Measurements from ENCODE around the gene TXNL4B.

The TXNL4B gene

GRCh38 chr16:72112906-72113615, 19.6 kb upstream of the TXNL4B start:
- FAIRE-seq = no peak

GRCh38 chr16:72112452-72112792, 19.0 kb upstream of the TXNL4B start:
- no peak for DNase-seq (ENCODE audit: extremely low spot score, insufficient read length, low read depth)
- FAIRE-seq = no peak

More at GRCh38 chr16:72112906-72113615, 19.6 kb upstream of the TXNL4B start:
- no peak for DNase-seq (ENCODE audit: extremely low spot score, insufficient read length, low read depth)

GRCh38 chr16:72111657-72112451, 18.4 kb upstream of the TXNL4B start:
- DNase-seq (ENCODE audit: extremely low spot score, insufficient read length, low read depth) (no peak), FAIRE-seq (no peak)

- no peak for FAIRE-seq
- DNase-seq (ENCODE audit: extremely low spot score, insufficient read length, low read depth) = no peak
These were observed 17.5 kb upstream of the TXNL4B start for GRCh38 chr16:72110662-72111615.

GRCh38 chr16:72109966-72110530, 16.6 kb upstream of the TXNL4B start:
- DNase-seq (ENCODE audit: extremely low spot score, insufficient read length, low read depth) (no peak), FAIRE-seq (no peak)

- DNase-seq (ENCODE audit: extremely low spot score, insufficient read length, low read depth) (no peak), FAIRE-seq (no peak)
These were observed 15.9 kb upstream of the TXNL4B start for GRCh38 chr16:72109300-72109699.

- DNase-seq (ENCODE audit: extremely low spot score, insufficient read length, low read depth) = no peak
- no peak for FAIRE-seq
These were observed 15.1 kb upstream of the TXNL4B start for GRCh38 chr16:72108353-72109102.

- FAIRE-seq (no peak), DNase-seq (ENCODE audit: extremely low spot score, insufficient read length, low read depth) (no peak)
These were observed 14.0 kb upstream of the TXNL4B start for GRCh38 chr16:72107371-72107770.

GRCh38 chr16:72105978-72106377, 12.6 kb upstream of the TXNL4B start:
- DNase-seq (ENCODE audit: extremely low spot score, insufficient read length, low read depth) (no peak), FAIRE-seq (no peak)

GRCh38 chr16:72104905-72105304, 11.5 kb upstream of the TXNL4B start:
- DNase-seq (ENCODE audit: extremely low spot score, insufficient read length, low read depth) (no peak), FAIRE-seq (no peak)

- no peak for FAIRE-seq
These were observed 7.8 kb upstream of the TXNL4B start for GRCh38 chr16:72101195-72101594.

GRCh38 chr16:72099377-72099818, 6.0 kb upstream of the TXNL4B start:
- DNase-seq (ENCODE audit: extremely low spot score, insufficient read length, low read depth) = peak; percentile 38
- FAIRE-seq = peak; percentile 83

More at GRCh38 chr16:72101195-72101594, 7.8 kb upstream of the TXNL4B start:
- no peak for DNase-seq (ENCODE audit: extremely low spot score, insufficient read length, low read depth)

GRCh38 chr16:72098936-72099335, 5.5 kb upstream of the TXNL4B start:
- FAIRE-seq = no peak

GRCh38 chr16:72094266-72094610, 818 bp upstream of the TXNL4B start:
- no peak for DNase-seq (ENCODE audit: extremely low spot score, insufficient read length, low read depth)

More at GRCh38 chr16:72098936-72099335, 5.5 kb upstream of the TXNL4B start:
- no peak for DNase-seq (ENCODE audit: extremely low spot score, insufficient read length, low read depth)

GRCh38 chr16:72092832-72093447, 480 bp downstream of the TXNL4B start:
- FAIRE-seq = no peak
- DNase-seq (ENCODE audit: extremely low spot score, insufficient read length, low read depth) = no peak

More at GRCh38 chr16:72094266-72094610, 818 bp upstream of the TXNL4B start:
- FAIRE-seq = no peak

GRCh38 chr16:72091217-72091616, 2.2 kb downstream of the TXNL4B start:
- DNase-seq (ENCODE audit: extremely low spot score, insufficient read length, low read depth) = no peak
- FAIRE-seq = no peak

GRCh38 chr16:72085002-72085401, 8.4 kb downstream of the TXNL4B start:
- FAIRE-seq = no peak
- DNase-seq (ENCODE audit: extremely low spot score, insufficient read length, low read depth) = no peak

GRCh38 chr16:72084445-72084844, 9.0 kb downstream of the TXNL4B start:
- DNase-seq (ENCODE audit: extremely low spot score, insufficient read length, low read depth) = no peak
- FAIRE-seq = no peak

All from GM18507 (cell line).